ENCODE results near the gene TPBGL. TPM values are rescaled to one million over a fixed set of nuclear protein-coding genes. Genes with fewer than 3 reads are reported as not detected.

The TPBGL gene
- total RNA-seq, 1 experiment from 2014 or later: not detected

DNA sequence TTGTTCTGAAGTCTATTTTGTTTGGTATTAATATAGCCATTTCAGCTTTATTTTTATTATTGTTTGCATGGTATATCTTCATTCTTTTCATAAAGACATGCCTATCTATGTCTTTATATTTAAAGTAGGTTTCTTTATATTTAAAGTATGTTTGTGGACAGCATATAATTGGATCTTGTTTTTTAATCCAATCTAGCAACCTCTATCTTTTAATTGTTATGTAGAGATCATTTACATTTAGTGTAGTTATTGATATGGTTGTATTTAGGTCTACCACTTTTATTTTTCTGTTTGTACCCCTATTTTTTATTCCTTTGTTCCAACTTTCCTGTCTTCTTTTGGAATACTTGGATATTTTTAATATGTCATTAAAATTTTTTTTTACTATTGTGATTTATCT, 13.8 kb downstream of the TPBGL start:
- POLR2A ChIA-PET (ENCODE audit: unreplicated experiment): no interaction called here
- Histone ChIP-seq H4K20me1 (ENCODE audit: insufficient read depth) (no peaks in the 10 kb centered on the region), H2AFZ (no peak overlapping the region), H3F3A (ENCODE audit: insufficient read depth, low read depth) (no peaks in the 10 kb centered on the region), H3K4me1 (replicated peaks; ENCODE audit: insufficient read depth) (no peaks in the 10 kb centered on the region), H3K27me3 (ENCODE audit: insufficient read depth, low read depth) (peaks cover 28% of the 10 kb centered on the region; the same call in 1 of the 2 replicates), H3K4me2 (no peak overlapping the region), H3K27ac (no peak overlapping the region), H3K4me3 (no peak overlapping the region), H3K9me3 (ENCODE audit: insufficient read depth, low read depth) (0 out of 2 replicates have a peak, but pooled peaks cover 11% of the 10 kb centered on the region), H3K36me3 (ENCODE audit: low read depth) (no peaks in the 10 kb centered on the region), H3K9me2 (ENCODE audit: insufficient read depth) (no peaks in the 10 kb centered on the region), H3K79me2 (ENCODE audit: low read depth) (no peaks in the 10 kb centered on the region)
- CTCF ChIA-PET: no interaction called here
- intact Hi-C loops (cut with micrococcal nuclease; ENCODE audit: unreplicated experiment): no loop called here
- DNase-seq: no peak
- TF ChIP-seq CTCF (conservative IDR thresholded peaks at IDR 0.05): no peak
- no peak for TF ChIP-seq EZH2 (IDR thresholded peaks at IDR 0.05; ENCODE audit: low read depth)
- no TSS peak for BruUV-seq (replicated peaks)

- no TSS peak for BruUV-seq (replicated peaks)
- Histone ChIP-seq H3K4me1 (replicated peaks; ENCODE audit: insufficient read depth) (peaks cover 6% of the 10 kb centered on the region), H3K9me2 (ENCODE audit: insufficient read depth) (no peaks in the 10 kb centered on the region), H2AFZ (no peak overlapping the region), H3K9me3 (ENCODE audit: insufficient read depth, low read depth) (no peaks in the 10 kb centered on the region), H3K27me3 (ENCODE audit: insufficient read depth, low read depth) (0 out of 2 replicates have a peak, but pooled peaks cover 4% of the 10 kb centered on the region), H3K4me3 (no peak overlapping the region), H3K4me2 (no peak overlapping the region), H3F3A (ENCODE audit: insufficient read depth, low read depth) (no peaks in the 10 kb centered on the region), H4K20me1 (ENCODE audit: insufficient read depth) (no peaks in the 10 kb centered on the region; the same call in 1 of the 2 replicates), H3K36me3 (ENCODE audit: low read depth) (no peaks in the 10 kb centered on the region), H3K27ac (no peak overlapping the region), H3K79me2 (ENCODE audit: low read depth) (no peaks in the 10 kb centered on the region)
- ChIA-PET POLR2A (ENCODE audit: unreplicated experiment) (no interaction called here), CTCF (interaction anchor here (0.6 kb wide), 2 partner anchors 8 to 325 kb away, joined by 3 read pairs; no protein-coding TSS in a partner anchor)
- no peak for DNase-seq
- no peak for TF ChIP-seq CTCF (conservative IDR thresholded peaks at IDR 0.05)
- TF ChIP-seq EZH2 (IDR thresholded peaks at IDR 0.05; ENCODE audit: low read depth): no peak
- intact Hi-C loops (cut with micrococcal nuclease; ENCODE audit: unreplicated experiment): no loop called here
Observed at GRCh38 chr11:75260396-75261170, 20.0 kb downstream of the TPBGL start.

DNA sequence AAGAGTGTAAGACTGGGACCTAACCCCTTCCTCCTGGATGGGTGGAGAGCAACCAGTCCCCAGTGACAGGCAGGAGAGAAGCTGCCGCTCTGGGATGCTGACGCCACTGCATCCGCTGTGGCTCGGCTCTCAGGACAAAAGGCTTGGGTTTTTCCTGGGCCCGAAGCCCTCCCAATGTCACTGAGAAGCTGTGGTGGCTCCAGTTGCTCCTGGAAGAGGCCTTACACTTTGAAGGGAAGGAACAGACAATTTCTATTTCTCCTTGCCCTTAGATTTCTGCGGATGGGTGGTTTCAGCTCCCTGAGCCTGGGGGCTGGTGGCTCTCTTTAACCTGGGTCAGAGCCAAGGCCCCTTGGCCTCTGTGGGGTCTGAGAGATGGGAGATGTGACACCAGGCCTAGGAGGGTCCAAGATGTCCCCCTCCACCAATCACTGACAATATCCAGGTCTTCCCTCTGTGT, 21.4 kb downstream of the TPBGL start:
- ChIA-PET CTCF (no interaction called here), POLR2A (ENCODE audit: unreplicated experiment) (interaction anchor here (0.7 kb wide), 1 partner anchor 238 kb away, joined by 3 read pairs; no protein-coding TSS in a partner anchor)
- H3K4me3 ChIP-seq: no peak overlapping the region
- H3K4me2 ChIP-seq: no peak overlapping the region
- no peaks in the 10 kb centered on the region for H3K9me2 ChIP-seq (ENCODE audit: insufficient read depth)
- no TSS peak for BruUV-seq (replicated peaks)
- TF ChIP-seq CTCF (conservative IDR thresholded peaks at IDR 0.05) (no peak), EZH2 (IDR thresholded peaks at IDR 0.05; ENCODE audit: low read depth) (no peak)
- no peaks in the 10 kb centered on the region for H3K36me3 ChIP-seq (ENCODE audit: low read depth)
- H3F3A ChIP-seq (ENCODE audit: insufficient read depth, low read depth): no peaks in the 10 kb centered on the region
- 0 out of 2 replicates have a peak, but pooled peaks cover 4% of the 10 kb centered on the region for H3K27me3 ChIP-seq (ENCODE audit: insufficient read depth, low read depth)
- no peaks in the 10 kb centered on the region for H3K9me3 ChIP-seq (ENCODE audit: insufficient read depth, low read depth)
- intact Hi-C loops (cut with micrococcal nuclease; ENCODE audit: unreplicated experiment): no loop called here
- peaks cover 6% of the 10 kb centered on the region for H3K4me1 ChIP-seq (replicated peaks; ENCODE audit: insufficient read depth)
- DNase-seq: no peak
- H2AFZ ChIP-seq: no peak overlapping the region
- H3K27ac ChIP-seq: no peak overlapping the region
- H3K79me2 ChIP-seq (ENCODE audit: low read depth): no peaks in the 10 kb centered on the region
- H4K20me1 ChIP-seq (ENCODE audit: insufficient read depth): no peaks in the 10 kb centered on the region; the same call in 1 of the 2 replicates

Measured in PC-9 (cell line).